H9 (cell line): ENCODE measurements around the gene AATF. TPM values are rescaled to one million over a fixed set of nuclear protein-coding genes. Genes with fewer than 3 reads are reported as not detected.

Source experiments
- DNase-seq: peaks from one replicate; pipeline ENCODE4 v3.0.0-alpha.2; 2017
- H2AFZ ChIP-seq: one replicate; pipeline ENCODE4 v1.6.1; 2013; ENCODE audit warnings: mild to moderate bottlenecking, low read length, control low read depth, moderate library complexity
- H2AK5ac ChIP-seq: 2 replicates; pipeline ENCODE4 v1.6.1; 2013; ENCODE audit warnings: low read length, control low read depth, mixed read lengths; ENCODE audit not compliant: insufficient read length
- H2BK120ac ChIP-seq: one replicate; pipeline ENCODE4 v1.6.1; 2013; ENCODE audit warnings: low read depth, mild to moderate bottlenecking, low read length, control low read depth, inconsistent platforms; ENCODE audit not compliant: poor library complexity, severe bottlenecking
- H2BK12ac ChIP-seq: 2 replicates; pipeline ENCODE4 v1.6.1; 2013; ENCODE audit warnings: low read length, control low read depth, mixed read lengths, low read depth; ENCODE audit not compliant: insufficient read length
- H2BK15ac ChIP-seq: 2 replicates; pipeline ENCODE4 v1.6.1; 2013; ENCODE audit warnings: low read depth, low read length, control low read depth
- H2BK20ac ChIP-seq: one replicate; pipeline ENCODE4 v1.6.1; 2013; ENCODE audit warnings: low read depth, mild to moderate bottlenecking, low read length, control low read depth, inconsistent platforms; ENCODE audit not compliant: poor library complexity, severe bottlenecking
- H2BK5ac ChIP-seq: 2 replicates; pipeline ENCODE4 v1.6.1; 2013; ENCODE audit warnings: low read length, control low read depth, mixed read lengths; ENCODE audit not compliant: insufficient read length
- H3K14ac ChIP-seq: 2 replicates; pipeline ENCODE4 v1.6.1; 2013; ENCODE audit warnings: low read length, control low read depth; ENCODE audit not compliant: insufficient read depth
- H3K18ac ChIP-seq: 2 replicates; pipeline ENCODE4 v1.6.1; 2013; ENCODE audit warnings: low read depth, mild to moderate bottlenecking, mixed read lengths, low read length, control low read depth; ENCODE audit not compliant: insufficient read length
- H3K23ac ChIP-seq: 2 replicates; pipeline ENCODE4 v1.6.1; 2013; ENCODE audit warnings: low read length, control low read depth, mixed read lengths, low read depth; ENCODE audit not compliant: insufficient read length
- H3K23me2 ChIP-seq: 2 replicates; pipeline ENCODE4 v1.6.1; 2013; ENCODE audit warnings: low read depth, mild to moderate bottlenecking, mixed read lengths, low read length, control low read depth; ENCODE audit not compliant: insufficient read length, poor library complexity, severe bottlenecking
- H3K27ac ChIP-seq: 2 replicates; pipeline ENCODE4 v1.5.1; 2013; ENCODE audit warnings: low read length, control low read depth, mixed read lengths, low read depth; ENCODE audit not compliant: insufficient read length
- H3K27me3 ChIP-seq: 2 replicates; pipeline ENCODE4 v1.6.1; 2013; ENCODE audit warnings: low read length, control low read depth, inconsistent platforms; ENCODE audit not compliant: insufficient read depth
- H3K4ac ChIP-seq: 2 replicates; pipeline ENCODE4 v1.6.1; 2013; ENCODE audit warnings: low read depth, mild to moderate bottlenecking, control low read depth, inconsistent platforms, low read length, moderate library complexity
- H3K4me1 ChIP-seq: 2 replicates; pipeline ENCODE4 v1.6.1; 2013; ENCODE audit warnings: low read length, control low read depth, inconsistent platforms; ENCODE audit not compliant: insufficient read depth
- H3K4me2 ChIP-seq: 2 replicates; pipeline ENCODE4 v1.6.1; 2013; ENCODE audit warnings: low read length, control low read depth, mixed read lengths; ENCODE audit not compliant: insufficient read length, insufficient read depth
- H3K56ac ChIP-seq: 2 replicates; pipeline ENCODE4 v1.6.1; 2013; ENCODE audit warnings: low read depth, mild to moderate bottlenecking, mixed read lengths, low read length, control low read depth; ENCODE audit not compliant: insufficient read length
- H3K79me1 ChIP-seq: 2 replicates; pipeline ENCODE4 v1.6.1; 2013; ENCODE audit warnings: low read depth, mild to moderate bottlenecking, moderate library complexity, low read length, control low read depth, inconsistent platforms; ENCODE audit not compliant: insufficient read depth, poor library complexity, severe bottlenecking
- H3K79me2 ChIP-seq: 2 replicates; pipeline ENCODE4 v1.6.1; 2013; ENCODE audit warnings: low read length, control low read depth, inconsistent platforms; ENCODE audit not compliant: insufficient read depth
- H3K9ac ChIP-seq: 2 replicates; pipeline ENCODE4 v1.6.1; 2013; ENCODE audit warnings: low read length, control low read depth, mixed read lengths; ENCODE audit not compliant: insufficient read length; ENCODE audit errors: extremely low read depth
- H3K9me3 ChIP-seq: one replicate; pipeline ENCODE4 v1.6.1; 2013; ENCODE audit warnings: low read depth, low read length, inconsistent platforms; ENCODE audit not compliant: control insufficient read depth
- H3T11ph ChIP-seq: one replicate; pipeline ENCODE4 v1.6.1; 2013; ENCODE audit warnings: mild to moderate bottlenecking, low read length, control low read depth, inconsistent platforms
- H4K20me1 ChIP-seq: one replicate; pipeline ENCODE4 v1.6.1; 2013; ENCODE audit not compliant: control insufficient read depth, insufficient read length, insufficient read depth
- H4K5ac ChIP-seq: 2 replicates; pipeline ENCODE4 v1.6.1; 2013; ENCODE audit warnings: low read depth, mild to moderate bottlenecking, mixed read lengths, low read length, control low read depth; ENCODE audit not compliant: insufficient read length
- H4K8ac ChIP-seq: replicated peaks from 2 replicates; pipeline ENCODE4 v1.6.1; 2013; ENCODE audit warnings: low read length, control low read depth, mixed read lengths, low read depth; ENCODE audit not compliant: insufficient read length
- H4K91ac ChIP-seq: 2 replicates; pipeline ENCODE4 v1.6.1; 2013; ENCODE audit warnings: low read depth, mild to moderate bottlenecking, moderate library complexity, mixed read lengths, low read length, control low read depth; ENCODE audit not compliant: insufficient read length
- H3K27ac Mint-ChIP-seq, 3 experiments: 2 replicates in 2 of 3; 3 replicates in 1 of 3; pipeline ENCODE4 v1.8.0; 2020 to 2021; ENCODE audit warnings: mixed read lengths in 3 of 3, mild to moderate bottlenecking in 1 of 3, moderate library complexity in 1 of 3
- H3K27me3 Mint-ChIP-seq: 2 replicates; pipeline ENCODE4 v1.8.0; 2021; ENCODE audit warnings: low read depth, mild to moderate bottlenecking, moderate library complexity, mixed read lengths
- H3K36me3 Mint-ChIP-seq, 3 experiments: 2 replicates in 2 of 3; 3 replicates in 1 of 3; pipeline ENCODE4 v1.8.0; 2020 to 2021; ENCODE audit warnings: low read depth in 3 of 3, mixed read lengths in 3 of 3; ENCODE audit not compliant: insufficient read depth in 1 of 3
- H3K4me1 Mint-ChIP-seq, 2 experiments: 2 replicates each; pipeline ENCODE4 v1.8.0; 2020; ENCODE audit warnings: mixed read lengths in 2 of 2
- H3K4me3 Mint-ChIP-seq, 2 experiments: 2 replicates in 1 of 2; 3 replicates in 1 of 2; pipeline ENCODE4 v1.8.0; 2020 to 2021; ENCODE audit warnings: mild to moderate bottlenecking in 2 of 2, mixed read lengths in 2 of 2, moderate library complexity in 1 of 2
- H3K9me3 Mint-ChIP-seq, 2 experiments: 2 replicates in 1 of 2; 3 replicates in 1 of 2; pipeline ENCODE4 v1.8.0; 2020; ENCODE audit warnings: mild to moderate bottlenecking in 2 of 2, mixed read lengths in 2 of 2, moderate library complexity in 1 of 2
- WGBS: extraction: QIAGEN DNeasy Blood & Tissue Kit; methylation state at CpG from one replicate; pipeline ENCODE4 v1.1.7; 2013; ENCODE audit warnings: missing lambda C conversion rate, low lambda C conversion rate, mixed read lengths; ENCODE audit not compliant: insufficient read length; ENCODE audit errors: extremely low coverage; 5-methylcytosine and 5-hydroxymethylcytosine counted together
- total RNA-seq: library from RNA; stranded (reverse); gene quantifications from 2 replicates; pipeline ENCODE4 v1.2.1, GENCODE V29; 2021
- TF ChIP-seq, protein P1 (sequence below): fragments of 200-600 bp; sonication (generic); conservative IDR thresholded peaks from 3 replicates; pipeline ENCODE4 v1.8.0; 2021; ENCODE audit warnings: antibody characterized with exemption, mild to moderate bottlenecking

Gene AATF
- total RNA-seq, 1 experiment from 2014 or later: 69.6 TPM

DNA sequence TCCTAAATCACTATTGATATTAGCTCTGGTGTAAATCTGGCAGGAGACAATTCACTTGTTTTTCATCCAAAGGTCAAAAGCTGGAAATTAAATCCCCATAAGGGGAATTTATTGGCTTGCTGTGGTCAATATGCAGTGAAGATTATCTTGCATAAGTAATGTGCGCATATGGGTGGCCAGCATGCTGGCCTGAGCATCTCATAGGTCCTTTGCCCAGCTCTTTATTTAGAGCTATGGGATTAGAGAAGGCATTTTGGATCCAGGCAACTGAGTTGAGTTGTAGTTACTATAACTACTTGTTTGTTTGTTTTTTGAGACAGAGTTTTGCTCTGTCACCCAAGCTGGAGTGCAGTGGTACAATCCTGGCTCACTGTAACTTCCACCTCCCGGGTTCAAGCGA lies 110.7 kb downstream of the AATF start:
- no peak overlapping the region for H2BK15ac ChIP-seq
- Mint-ChIP-seq H3K36me3 (peaks cover 0 to 27% (median 16%) of the 10 kb centered on the region in 3 experiments; a peak in 6 of 7 replicates), H3K27ac (no peak overlapping the region; a peak in 1 of 7 replicates), H3K4me1 (peaks cover 45 to 52% of the 10 kb centered on the region in 2 experiments), H3K27me3 (no peaks in the 10 kb centered on the region), H3K9me3 (no peaks in the 10 kb centered on the region; a peak in 1 of 5 replicates), H3K4me3 (no peak overlapping the region)
- no peak overlapping the region for H2BK5ac ChIP-seq
- no peak overlapping the region for H3K18ac ChIP-seq
- H3K4me1 ChIP-seq: peaks cover 11% of the 10 kb centered on the region; the same call in 1 of the 2 replicates
- no peak overlapping the region for H3T11ph ChIP-seq
- H4K20me1 ChIP-seq: no peaks in the 10 kb centered on the region
- H2AFZ ChIP-seq: no peak overlapping the region
- no peak overlapping the region for H4K8ac ChIP-seq
- H3K79me2 ChIP-seq: no peaks in the 10 kb centered on the region
- H3K4me2 ChIP-seq: no peak overlapping the region
- no peak overlapping the region for H3K23ac ChIP-seq
- H3K9ac ChIP-seq: no peak overlapping the region
- H2BK20ac ChIP-seq: no peak overlapping the region
- no peaks in the 10 kb centered on the region for H3K27me3 ChIP-seq
- H3K23me2 ChIP-seq: no peaks in the 10 kb centered on the region
- H3K79me1 ChIP-seq: no peaks in the 10 kb centered on the region
- H4K5ac ChIP-seq: no peak overlapping the region
- no peak overlapping the region for H2BK120ac ChIP-seq
- no peak overlapping the region for H3K14ac ChIP-seq
- WGBS: no CpG with 5 or more reads among the region's 3 CpGs
- TF ChIP-seq, protein P1, sequence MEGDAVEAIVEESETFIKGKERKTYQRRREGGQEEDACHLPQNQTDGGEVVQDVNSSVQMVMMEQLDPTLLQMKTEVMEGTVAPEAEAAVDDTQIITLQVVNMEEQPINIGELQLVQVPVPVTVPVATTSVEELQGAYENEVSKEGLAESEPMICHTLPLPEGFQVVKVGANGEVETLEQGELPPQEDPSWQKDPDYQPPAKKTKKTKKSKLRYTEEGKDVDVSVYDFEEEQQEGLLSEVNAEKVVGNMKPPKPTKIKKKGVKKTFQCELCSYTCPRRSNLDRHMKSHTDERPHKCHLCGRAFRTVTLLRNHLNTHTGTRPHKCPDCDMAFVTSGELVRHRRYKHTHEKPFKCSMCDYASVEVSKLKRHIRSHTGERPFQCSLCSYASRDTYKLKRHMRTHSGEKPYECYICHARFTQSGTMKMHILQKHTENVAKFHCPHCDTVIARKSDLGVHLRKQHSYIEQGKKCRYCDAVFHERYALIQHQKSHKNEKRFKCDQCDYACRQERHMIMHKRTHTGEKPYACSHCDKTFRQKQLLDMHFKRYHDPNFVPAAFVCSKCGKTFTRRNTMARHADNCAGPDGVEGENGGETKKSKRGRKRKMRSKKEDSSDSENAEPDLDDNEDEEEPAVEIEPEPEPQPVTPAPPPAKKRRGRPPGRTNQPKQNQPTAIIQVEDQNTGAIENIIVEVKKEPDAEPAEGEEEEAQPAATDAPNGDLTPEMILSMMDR: no peak
- no peak overlapping the region for H4K91ac ChIP-seq
- no peak overlapping the region for H3K4ac ChIP-seq
- no peak overlapping the region for H2BK12ac ChIP-seq
- H3K27ac ChIP-seq: no peak overlapping the region
- H3K56ac ChIP-seq: no peak overlapping the region
- no peaks in the 10 kb centered on the region for H3K9me3 ChIP-seq
- H2AK5ac ChIP-seq: no peak overlapping the region
- DNase-seq: no peak
